ENCODE results near the gene GMIP.
"Not testable (repeated sequence)": the region's sequence is repeated elsewhere in the genome, so short reads cannot be mapped to it uniquely, and the experiment has no call there.

GMIP gene, protein sequence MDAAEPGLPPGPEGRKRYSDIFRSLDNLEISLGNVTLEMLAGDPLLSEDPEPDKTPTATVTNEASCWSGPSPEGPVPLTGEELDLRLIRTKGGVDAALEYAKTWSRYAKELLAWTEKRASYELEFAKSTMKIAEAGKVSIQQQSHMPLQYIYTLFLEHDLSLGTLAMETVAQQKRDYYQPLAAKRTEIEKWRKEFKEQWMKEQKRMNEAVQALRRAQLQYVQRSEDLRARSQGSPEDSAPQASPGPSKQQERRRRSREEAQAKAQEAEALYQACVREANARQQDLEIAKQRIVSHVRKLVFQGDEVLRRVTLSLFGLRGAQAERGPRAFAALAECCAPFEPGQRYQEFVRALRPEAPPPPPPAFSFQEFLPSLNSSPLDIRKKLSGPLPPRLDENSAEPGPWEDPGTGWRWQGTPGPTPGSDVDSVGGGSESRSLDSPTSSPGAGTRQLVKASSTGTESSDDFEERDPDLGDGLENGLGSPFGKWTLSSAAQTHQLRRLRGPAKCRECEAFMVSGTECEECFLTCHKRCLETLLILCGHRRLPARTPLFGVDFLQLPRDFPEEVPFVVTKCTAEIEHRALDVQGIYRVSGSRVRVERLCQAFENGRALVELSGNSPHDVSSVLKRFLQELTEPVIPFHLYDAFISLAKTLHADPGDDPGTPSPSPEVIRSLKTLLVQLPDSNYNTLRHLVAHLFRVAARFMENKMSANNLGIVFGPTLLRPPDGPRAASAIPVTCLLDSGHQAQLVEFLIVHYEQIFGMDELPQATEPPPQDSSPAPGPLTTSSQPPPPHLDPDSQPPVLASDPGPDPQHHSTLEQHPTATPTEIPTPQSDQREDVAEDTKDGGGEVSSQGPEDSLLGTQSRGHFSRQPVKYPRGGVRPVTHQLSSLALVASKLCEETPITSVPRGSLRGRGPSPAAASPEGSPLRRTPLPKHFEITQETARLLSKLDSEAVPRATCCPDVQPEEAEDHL

DNA sequence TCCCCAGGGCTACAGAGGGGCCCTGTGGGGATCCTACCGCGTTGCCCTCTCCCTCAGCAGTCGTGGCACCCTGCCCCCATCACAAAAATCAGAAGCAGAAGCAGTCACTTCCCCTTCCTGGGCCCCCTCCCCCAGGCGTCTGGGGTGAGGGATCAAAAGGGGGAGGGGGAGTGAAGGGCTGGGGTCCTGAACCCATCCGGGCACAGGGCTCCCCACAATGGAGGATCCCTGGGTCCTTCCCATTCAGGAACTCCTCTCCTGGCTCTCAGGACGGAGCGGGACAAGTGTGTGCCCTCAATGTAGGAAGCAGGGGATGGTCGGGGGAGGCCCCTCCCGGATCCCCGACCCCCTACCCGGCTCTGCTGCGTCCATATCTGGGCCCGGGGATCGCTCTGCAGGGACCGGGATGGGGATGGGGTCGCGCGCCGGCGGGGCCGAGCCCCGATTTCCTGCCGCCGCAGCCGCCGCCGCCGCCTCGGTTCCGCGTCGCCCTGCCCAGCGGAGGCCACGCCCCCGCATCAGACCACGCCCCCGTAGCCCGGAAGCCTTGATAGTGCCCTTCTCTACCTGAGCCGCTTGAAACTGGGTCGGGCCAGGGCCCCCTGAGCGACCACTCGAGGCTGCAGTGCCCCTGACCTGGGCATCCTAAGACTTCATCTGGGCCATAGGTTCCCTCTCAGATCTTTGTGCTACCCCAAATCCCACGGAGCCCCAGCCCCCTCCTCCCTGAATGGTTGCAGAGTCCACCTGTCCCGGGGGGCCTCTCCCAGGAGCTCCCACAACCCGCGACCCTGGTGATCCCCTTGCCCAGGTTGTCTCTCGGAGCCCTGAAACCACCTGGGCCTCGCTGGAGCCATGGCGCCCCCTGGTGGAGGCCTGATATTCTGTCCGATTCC, at the start of gene GMIP:
Gene GMIP, minus strand, starts transcription at position 500 of the 896 bp plus-strand sequence. Its CDS starts 128 bp downstream, at position 372.
- DNase-seq (ENCODE audit: low spot score): peak; percentile 66

DNA sequence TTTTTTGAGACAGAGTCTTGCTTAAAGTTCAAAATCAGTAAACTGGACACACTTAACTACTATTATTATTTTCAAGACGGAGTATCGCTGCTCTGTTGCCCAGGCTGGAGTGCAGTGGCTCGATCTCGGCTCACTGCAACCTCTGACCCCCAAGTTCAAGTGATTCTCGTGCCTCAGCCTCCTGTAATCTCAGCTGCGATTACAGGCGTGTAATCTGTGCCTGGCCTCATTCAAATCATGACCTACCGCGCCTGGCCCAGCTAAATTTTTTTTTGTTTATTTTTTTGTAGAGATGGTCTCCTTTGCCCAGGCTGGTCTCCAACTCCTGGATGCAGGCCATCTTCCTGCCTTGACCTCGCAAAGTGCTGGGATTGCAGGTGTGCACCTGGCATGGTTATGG, 48.2 kb upstream of the GMIP start:
- no peak for DNase-seq (ENCODE audit: low spot score)

DNA sequence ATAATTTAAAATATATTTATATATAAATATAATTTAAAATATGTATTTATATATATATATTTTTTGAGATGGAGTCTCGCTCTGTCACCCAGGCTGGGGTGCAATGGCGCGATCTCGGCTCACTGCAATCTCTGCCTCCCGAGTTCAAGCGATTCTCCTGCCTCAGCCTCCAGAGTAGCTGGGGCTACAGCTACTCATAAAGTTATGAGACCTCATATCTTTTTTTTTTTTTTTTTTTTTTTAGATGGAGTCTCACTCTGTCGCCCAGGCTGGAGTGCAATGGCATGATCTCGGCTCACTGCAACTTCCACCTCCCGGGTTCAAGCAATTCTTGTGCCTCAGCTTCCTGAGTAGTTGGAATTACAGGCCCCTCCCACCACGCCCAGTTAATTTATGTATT, 45.6 kb upstream of the GMIP start:
- DNase-seq (ENCODE audit: low spot score): not testable (repeated sequence)

GRCh38 chr19:19687090-19687489, 43.6 kb upstream of the GMIP start:
- no peak for DNase-seq (ENCODE audit: low spot score)

GRCh38 chr19:19686580-19686979, 43.1 kb upstream of the GMIP start:
- DNase-seq (ENCODE audit: low spot score): no peak

DNA sequence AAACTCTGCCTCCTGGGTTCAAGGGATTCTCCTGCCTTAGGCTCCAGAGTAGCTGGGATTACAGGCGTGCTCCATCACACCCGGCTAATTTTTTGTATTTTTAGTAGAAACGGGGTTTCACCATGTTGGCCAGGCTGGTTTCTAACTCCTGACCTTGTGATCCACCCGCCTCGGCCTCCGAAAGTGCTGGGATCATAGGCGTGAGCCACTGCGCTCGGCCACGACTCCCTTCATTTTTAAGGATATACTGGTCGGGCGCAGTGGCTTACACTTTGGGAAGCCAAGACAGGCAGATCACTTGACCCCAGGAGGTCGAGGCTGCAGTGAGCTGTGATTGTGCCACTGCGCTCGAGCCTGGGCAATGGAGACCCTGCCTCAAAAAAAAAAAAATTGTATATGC, 42.7 kb upstream of the GMIP start:
- not testable (repeated sequence) for DNase-seq (ENCODE audit: low spot score)

DNA sequence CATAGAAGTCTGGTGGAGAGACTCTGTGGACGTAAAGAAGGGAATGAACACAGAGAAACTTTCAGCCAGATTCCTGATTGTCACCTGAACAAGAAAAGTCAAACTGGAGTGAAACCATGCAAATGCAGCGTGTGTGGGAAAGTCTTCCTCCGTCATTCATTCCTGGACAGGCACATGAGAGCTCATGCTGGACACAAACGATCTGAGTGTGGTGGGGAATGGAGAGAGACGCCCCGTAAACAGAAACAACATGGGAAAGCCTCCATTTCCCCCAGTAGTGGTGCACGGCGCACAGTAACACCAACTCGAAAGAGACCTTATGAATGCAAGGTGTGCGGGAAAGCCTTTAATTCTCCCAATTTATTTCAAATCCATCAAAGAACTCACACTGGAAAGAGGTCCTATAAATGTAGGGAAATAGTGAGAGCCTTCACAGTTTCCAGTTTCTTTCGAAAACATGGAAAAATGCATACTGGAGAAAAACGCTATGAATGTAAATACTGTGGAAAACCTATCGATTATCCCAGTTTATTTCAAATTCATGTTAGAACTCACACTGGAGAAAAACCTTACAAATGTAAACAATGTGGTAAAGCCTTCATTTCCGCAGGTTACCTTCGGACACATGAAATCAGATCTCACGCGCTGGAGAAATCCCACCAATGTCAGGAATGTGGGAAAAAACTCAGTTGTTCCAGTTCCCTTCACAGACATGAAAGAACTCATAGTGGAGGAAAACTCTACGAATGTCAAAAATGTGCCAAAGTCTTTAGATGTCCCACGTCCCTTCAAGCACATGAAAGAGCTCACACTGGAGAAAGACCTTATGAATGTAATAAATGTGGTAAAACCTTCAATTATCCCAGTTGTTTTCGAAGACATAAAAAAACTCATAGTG, 36.0 kb upstream of the GMIP start:
- DNase-seq (ENCODE audit: low spot score): no peak

DNA sequence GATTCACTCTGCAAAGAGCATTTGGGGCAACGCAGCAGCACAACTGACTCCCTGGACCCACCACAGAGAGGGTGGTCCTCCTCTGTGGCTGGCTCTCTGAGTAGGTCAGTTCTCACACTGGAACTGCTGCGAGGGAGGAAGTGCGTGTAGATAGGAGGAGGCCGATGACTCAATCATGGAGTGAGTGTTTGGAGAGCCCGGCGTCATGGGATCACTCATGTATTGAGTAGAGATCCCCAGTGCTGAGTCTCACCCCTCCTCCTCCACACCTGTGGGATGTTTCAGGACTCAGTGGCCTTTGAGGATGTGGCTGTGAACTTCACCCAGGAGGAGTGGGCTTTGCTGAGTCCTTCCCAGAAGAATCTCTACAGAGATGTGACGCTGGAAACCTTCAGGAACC, 34.1 kb upstream of the GMIP start:
- no peak for DNase-seq (ENCODE audit: low spot score)

GRCh38 chr19:19674315-19674714, 30.9 kb upstream of the GMIP start:
- no peak for DNase-seq (ENCODE audit: low spot score)

DNA sequence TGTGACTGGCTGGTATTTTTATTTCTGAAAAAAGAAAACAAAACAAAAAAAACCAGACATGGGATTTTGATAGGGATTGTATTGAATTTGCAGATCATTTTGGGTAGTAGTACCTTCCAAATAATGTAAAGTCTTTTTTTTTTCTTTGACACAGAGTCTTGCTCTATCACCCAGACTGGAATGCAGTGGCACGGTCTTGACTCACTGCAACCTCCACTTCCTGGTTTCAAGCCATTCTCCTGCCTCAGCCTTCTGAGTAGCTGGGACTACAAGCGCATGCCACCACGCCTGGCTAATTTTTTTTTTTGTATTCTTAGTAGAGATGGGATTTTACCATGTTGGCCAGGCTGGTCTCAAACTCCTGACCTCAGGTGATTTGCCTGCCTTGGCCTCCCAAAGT, 29.4 kb upstream of the GMIP start:
- DNase-seq (ENCODE audit: low spot score): no peak

- no peak for DNase-seq (ENCODE audit: low spot score)
These were observed 26.7 kb upstream of the GMIP start for GRCh38 chr19:19670070-19670551.

- DNase-seq (ENCODE audit: low spot score): peak; percentile 97
These were observed 25.0 kb upstream of the GMIP start, which contains the start of gene ZNF101 for GRCh38 chr19:19668230-19669012. ZNF101 (plus strand) TSS chr19:19668839; CDS start chr19:19668964, 125 bp downstream.

- DNase-seq (ENCODE audit: low spot score): not testable (repeated sequence)
These were observed 22.0 kb upstream of the GMIP start for GRCh38 chr19:19665420-19665948.

- DNase-seq (ENCODE audit: low spot score): peak; percentile 99
These were observed 20.0 kb upstream of the GMIP start, which contains the start of gene ATP13A1 for GRCh38 chr19:19663256-19664120. ATP13A1 (minus strand) TSS chr19:19663676; CDS start chr19:19663666, 10 bp downstream.

DNA sequence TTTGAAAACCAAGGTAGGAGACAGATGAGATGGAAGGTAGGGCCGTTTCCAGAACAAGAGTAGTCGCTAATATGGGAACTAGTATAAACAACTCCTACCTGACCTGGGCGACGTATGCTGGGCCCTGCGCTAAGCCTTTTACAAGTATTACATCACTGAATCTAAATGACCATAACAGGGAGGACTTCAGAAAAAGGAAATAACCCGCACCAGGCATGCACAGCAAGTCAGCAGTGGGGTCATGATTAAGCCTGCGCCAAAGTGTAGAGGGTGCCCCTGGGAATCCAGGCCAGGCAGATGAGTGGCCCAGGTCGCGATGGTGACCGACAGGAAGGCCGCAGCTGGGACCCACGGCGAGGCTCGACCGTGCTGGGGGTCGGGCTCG, 19.4 kb upstream of the GMIP start:
- no peak for DNase-seq (ENCODE audit: low spot score)

DNA sequence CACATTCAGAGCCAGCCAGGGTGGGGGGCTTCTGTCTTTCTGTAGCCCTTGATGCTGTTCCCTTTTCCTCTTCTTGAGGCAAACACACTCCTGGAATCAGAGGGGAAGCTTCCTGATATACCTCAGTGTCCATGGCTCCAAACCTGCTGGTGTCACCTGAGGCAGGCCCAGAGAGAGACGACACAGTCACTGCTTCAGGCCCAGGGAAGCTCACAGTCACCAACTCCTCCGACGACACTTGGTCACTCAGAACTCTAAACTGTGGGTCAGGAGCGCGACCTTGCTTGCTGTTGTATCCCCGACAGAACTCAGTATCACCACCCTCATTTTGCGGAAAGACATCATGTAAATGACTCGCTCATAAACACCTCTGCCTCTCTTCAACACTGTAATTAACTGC, 18.9 kb upstream of the GMIP start:
- no peak for DNase-seq (ENCODE audit: low spot score)

DNA sequence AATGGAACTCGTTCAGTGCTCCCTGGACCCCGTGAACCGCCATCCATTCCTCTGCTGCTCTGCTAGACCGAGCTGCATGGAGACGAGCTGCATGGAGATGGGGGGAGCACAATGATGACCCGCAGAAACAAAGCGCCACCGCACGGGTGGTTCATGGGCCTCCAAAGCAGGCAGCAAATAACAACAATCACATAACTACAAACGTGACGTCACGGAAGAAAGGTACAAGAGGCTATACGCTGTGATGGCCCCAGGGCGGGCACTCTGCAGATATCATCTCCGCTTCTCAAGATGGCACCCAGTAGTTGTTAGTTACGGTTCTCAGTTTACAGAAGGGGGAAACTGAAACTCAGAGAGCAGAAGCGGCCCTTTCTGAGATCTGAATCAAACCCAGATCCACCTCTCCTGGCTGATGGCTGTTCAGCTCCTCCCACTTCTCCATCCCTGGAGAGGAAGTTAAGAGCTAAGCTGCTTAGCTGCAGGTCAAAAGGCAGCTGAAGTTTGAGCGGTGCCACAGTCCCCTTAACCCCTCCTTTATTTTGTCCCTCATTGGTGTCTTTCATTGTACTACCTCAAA, 18.3 kb upstream of the GMIP start:
- no peak for DNase-seq (ENCODE audit: low spot score)

DNA sequence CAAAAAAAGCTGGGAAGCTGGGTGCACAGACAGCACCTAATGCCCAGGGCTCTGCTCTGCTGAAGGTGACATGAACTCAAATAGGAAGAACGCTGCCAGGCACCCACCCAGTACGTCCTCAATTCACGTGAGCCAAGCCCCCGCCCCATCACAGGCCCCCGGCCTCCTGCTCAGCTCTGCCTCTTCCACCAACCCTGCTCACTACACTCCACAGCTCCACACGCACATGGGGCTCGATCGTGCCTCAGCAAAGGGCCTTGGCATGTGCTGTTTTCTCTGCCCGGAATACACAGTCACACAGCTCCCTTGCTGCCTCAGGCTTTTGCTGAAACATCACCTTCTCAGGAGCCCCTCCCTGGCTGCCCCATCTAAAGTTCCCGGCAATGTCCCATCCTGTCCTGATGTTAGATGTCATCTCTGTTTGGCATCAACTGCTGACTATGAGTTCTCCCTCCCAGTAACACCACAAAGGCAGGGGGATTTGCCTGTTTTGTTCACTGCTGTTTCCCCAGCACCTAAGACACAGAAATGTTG, 17.8 kb upstream of the GMIP start:
- DNase-seq (ENCODE audit: low spot score): no peak

Data from cerebellar cortex (tissue), 1 donor.